ENCODE results near the gene PLEKHB2. TPM values are rescaled to one million over a fixed set of nuclear protein-coding genes. Genes with fewer than 3 reads are reported as not detected.

The PLEKHB2 gene
- total and polyA plus RNA-seq, 9 of the 15 experiments (the other 6 are each of a cell fraction or from before 2014, with no cell fraction given) = 41.3 to 71.5 (median 50.2) TPM

GRCh38 chr2:131093006-131093695, 12.0 kb upstream of the PLEKHB2 start, which contains the start of gene FAM168B (continued):
- TF ChIP-seq, protein P1, sequence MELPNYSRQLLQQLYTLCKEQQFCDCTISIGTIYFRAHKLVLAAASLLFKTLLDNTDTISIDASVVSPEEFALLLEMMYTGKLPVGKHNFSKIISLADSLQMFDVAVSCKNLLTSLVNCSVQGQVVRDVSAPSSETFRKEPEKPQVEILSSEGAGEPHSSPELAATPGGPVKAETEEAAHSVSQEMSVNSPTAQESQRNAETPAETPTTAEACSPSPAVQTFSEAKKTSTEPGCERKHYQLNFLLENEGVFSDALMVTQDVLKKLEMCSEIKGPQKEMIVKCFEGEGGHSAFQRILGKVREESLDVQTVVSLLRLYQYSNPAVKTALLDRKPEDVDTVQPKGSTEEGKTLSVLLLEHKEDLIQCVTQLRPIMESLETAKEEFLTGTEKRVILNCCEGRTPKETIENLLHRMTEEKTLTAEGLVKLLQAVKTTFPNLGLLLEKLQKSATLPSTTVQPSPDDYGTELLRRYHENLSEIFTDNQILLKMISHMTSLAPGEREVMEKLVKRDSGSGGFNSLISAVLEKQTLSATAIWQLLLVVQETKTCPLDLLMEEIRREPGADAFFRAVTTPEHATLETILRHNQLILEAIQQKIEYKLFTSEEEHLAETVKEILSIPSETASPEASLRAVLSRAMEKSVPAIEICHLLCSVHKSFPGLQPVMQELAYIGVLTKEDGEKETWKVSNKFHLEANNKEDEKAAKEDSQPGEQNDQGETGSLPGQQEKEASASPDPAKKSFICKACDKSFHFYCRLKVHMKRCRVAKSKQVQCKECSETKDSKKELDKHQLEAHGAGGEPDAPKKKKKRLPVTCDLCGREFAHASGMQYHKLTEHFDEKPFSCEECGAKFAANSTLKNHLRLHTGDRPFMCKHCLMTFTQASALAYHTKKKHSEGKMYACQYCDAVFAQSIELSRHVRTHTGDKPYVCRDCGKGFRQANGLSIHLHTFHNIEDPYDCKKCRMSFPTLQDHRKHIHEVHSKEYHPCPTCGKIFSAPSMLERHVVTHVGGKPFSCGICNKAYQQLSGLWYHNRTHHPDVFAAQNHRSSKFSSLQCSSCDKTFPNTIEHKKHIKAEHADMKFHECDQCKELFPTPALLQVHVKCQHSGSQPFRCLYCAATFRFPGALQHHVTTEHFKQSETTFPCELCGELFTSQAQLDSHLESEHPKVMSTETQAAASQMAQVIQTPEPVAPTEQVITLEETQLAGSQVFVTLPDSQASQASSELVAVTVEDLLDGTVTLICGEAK (IDR thresholded peaks at IDR 0.05) = peak; percentile 42; the same call in 1 of the 2 replicates
- TF ChIP-seq, protein P1 (CRISPR knock-in tag; IDR thresholded peaks at IDR 0.05) = no peak
- TF ChIP-seq, protein P2, sequence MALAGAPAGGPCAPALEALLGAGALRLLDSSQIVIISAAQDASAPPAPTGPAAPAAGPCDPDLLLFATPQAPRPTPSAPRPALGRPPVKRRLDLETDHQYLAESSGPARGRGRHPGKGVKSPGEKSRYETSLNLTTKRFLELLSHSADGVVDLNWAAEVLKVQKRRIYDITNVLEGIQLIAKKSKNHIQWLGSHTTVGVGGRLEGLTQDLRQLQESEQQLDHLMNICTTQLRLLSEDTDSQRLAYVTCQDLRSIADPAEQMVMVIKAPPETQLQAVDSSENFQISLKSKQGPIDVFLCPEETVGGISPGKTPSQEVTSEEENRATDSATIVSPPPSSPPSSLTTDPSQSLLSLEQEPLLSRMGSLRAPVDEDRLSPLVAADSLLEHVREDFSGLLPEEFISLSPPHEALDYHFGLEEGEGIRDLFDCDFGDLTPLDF (CRISPR knock-in tag; IDR thresholded peaks at IDR 0.05) = no peak
- no peak for TF ChIP-seq TARDBP (IDR thresholded peaks at IDR 0.05)
- no peak for TF ChIP-seq ZNF41 (CRISPR knock-in tag; conservative IDR thresholded peaks at IDR 0.05)
- peak; percentile 44; the same call in 1 of the 2 replicates for TF ChIP-seq FOXJ2 (tag; IDR thresholded peaks at IDR 0.05)
- peak; percentile 8 for TF ChIP-seq TAF9B (IDR thresholded peaks at IDR 0.05; ENCODE audit: partially characterized antibody)
- peak; percentile 92 for TF ChIP-seq RBBP5 (IDR thresholded peaks at IDR 0.05; ENCODE audit: borderline replicate concordance, insufficient read depth, low read length, poor library complexity, severe bottlenecking)
- TF ChIP-seq TEAD1 (CRISPR knock-in tag; IDR thresholded peaks at IDR 0.05) = 0 out of 4 replicates have a peak, but pooled peaks of 1 of the 2 experiments have one; percentile 55
- TF ChIP-seq BRCA1 (IDR thresholded peaks at IDR 0.05) = no peak
- TF ChIP-seq BRCA1 (CRISPR knock-in tag; IDR thresholded peaks at IDR 0.05) = no peak
- peak; percentile 56; the same call in 1 of the 2 replicates for TF ChIP-seq SPI1 (IDR thresholded peaks at IDR 0.05; ENCODE audit: borderline replicate concordance, low read depth, low read length)
- TF ChIP-seq E2F3 (CRISPR knock-in tag; IDR thresholded peaks at IDR 0.05) = peak; percentile 73; the same call in 1 of the 2 replicates
- TF ChIP-seq STAT5A (IDR thresholded peaks at IDR 0.05; ENCODE audit: borderline replicate concordance, low read length) = no peak
- no peak for TF ChIP-seq MTA3 (IDR thresholded peaks at IDR 0.05; ENCODE audit: borderline replicate concordance)
- peak; percentile 67 for TF ChIP-seq POLR2B (IDR thresholded peaks at IDR 0.05; ENCODE audit: low read depth, partially characterized antibody)
- peak; percentile 91 for TF ChIP-seq POLR2H (tag; IDR thresholded peaks at IDR 0.05; ENCODE audit: low read depth)
- no peak for TF ChIP-seq EP300 (IDR thresholded peaks at IDR 0.05; ENCODE audit: low read length)
- TF ChIP-seq NFE2L1 (tag; IDR thresholded peaks at IDR 0.05; ENCODE audit: borderline replicate concordance, low read depth) = no peak
- no peak for TF ChIP-seq CEBPB (tag; IDR thresholded peaks at IDR 0.05)
